Fibroblast of villous mesenchyme (primary cell): ENCODE data around the gene GNAT1. TPM values are rescaled to one million over a fixed set of nuclear protein-coding genes. Genes with fewer than 3 reads are reported as not detected.

ENCODE experiments used
- DNase-seq: peaks from one replicate; pipeline ENCODE4 v3.0.0-alpha.2; 2010; ENCODE audit warnings: low read depth
- H3K4me3 ChIP-seq: 2 replicates; pipeline ENCODE4 v1.5.1; 2011; ENCODE audit warnings: low read depth, mild to moderate bottlenecking, low read length
- total RNA-seq: library from RNA; depleted of rRNA; stranded (reverse); fragments of >200 nt; gene quantifications from 2 replicates; pipeline ENCODE4 v1.2.3, GENCODE V29; 2012
- TF ChIP-seq, protein P1 (sequence below): IDR thresholded peaks from 2 replicates; pipeline ENCODE4 v1.5.1; 2012; ENCODE audit warnings: low read depth, mild to moderate bottlenecking, low read length; ENCODE audit not compliant: insufficient read depth

The GNAT1 gene
- total RNA-seq, 1 donor: not detected

DNA sequence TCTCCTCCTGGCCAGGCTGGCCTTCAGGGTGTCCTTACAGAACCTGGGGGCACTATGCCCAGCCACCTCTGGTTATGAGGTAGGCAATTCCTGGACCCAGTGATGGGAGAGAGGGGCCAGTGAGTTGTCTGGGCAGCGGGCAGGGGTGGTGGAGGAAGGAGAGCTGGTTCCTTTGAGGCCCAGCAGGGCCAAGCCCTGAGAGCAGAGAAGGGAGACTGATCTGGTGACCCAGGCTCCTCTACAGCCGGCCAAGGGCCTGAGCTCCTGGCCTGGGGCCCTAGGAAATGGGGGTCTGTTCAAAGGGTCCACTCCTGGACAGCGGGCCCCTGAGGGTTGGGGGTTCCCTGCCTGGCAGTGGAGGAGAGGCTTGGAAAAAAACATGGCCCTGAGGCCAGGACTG, 21.6 kb downstream of the GNAT1 start:
- TF ChIP-seq, protein P1, sequence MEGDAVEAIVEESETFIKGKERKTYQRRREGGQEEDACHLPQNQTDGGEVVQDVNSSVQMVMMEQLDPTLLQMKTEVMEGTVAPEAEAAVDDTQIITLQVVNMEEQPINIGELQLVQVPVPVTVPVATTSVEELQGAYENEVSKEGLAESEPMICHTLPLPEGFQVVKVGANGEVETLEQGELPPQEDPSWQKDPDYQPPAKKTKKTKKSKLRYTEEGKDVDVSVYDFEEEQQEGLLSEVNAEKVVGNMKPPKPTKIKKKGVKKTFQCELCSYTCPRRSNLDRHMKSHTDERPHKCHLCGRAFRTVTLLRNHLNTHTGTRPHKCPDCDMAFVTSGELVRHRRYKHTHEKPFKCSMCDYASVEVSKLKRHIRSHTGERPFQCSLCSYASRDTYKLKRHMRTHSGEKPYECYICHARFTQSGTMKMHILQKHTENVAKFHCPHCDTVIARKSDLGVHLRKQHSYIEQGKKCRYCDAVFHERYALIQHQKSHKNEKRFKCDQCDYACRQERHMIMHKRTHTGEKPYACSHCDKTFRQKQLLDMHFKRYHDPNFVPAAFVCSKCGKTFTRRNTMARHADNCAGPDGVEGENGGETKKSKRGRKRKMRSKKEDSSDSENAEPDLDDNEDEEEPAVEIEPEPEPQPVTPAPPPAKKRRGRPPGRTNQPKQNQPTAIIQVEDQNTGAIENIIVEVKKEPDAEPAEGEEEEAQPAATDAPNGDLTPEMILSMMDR: no peak
- H3K4me3 ChIP-seq: no peak overlapping the region
- DNase-seq: no peak

DNA sequence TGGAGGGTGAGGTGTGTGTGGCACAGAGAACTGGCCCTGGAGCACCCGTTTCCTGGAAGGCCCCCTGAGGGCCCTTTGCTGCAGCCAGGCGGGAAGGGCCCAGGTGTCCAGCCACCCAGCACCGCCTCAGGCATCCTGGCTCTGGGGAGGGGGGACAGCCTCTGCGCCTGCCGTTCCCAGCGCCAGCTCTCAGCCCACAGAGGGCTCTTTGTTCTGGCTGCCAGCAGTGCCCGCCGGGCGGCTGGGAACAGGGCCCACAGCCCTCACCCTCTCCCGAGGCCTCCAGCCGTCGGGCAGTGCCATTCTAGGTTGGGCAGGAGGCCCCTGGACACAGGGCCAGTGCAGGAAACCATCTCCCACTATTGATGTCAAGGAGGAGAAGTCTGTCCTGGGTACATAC, 22.0 kb downstream of the GNAT1 start:
- DNase-seq: no peak
- TF ChIP-seq, protein P1: no peak

DNA sequence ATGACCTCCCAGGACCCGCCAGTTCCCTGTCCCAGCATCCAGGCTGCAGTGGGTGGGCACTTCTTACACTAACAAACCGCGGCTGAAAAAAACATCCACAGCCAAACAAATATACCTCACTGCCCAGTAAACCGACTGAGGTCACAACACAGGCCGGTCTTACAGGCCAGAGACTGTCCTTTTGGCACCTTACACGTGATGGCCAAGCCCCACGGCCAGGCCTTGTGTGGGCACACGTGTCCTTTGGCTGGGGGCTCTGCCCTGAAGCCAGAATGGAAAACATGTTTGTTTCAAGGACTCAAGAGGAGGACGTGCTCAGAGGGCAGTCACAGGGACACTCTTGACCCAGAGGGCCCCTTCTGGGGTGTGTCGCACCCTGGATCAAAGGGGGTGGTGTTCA, 23.4 kb downstream of the GNAT1 start:
- no peak for DNase-seq
- TF ChIP-seq, protein P1: no peak
- no peak overlapping the region for H3K4me3 ChIP-seq

More for the DNA sequence above, 22.0 kb downstream of the GNAT1 start:
- H3K4me3 ChIP-seq: no peak overlapping the region

DNA sequence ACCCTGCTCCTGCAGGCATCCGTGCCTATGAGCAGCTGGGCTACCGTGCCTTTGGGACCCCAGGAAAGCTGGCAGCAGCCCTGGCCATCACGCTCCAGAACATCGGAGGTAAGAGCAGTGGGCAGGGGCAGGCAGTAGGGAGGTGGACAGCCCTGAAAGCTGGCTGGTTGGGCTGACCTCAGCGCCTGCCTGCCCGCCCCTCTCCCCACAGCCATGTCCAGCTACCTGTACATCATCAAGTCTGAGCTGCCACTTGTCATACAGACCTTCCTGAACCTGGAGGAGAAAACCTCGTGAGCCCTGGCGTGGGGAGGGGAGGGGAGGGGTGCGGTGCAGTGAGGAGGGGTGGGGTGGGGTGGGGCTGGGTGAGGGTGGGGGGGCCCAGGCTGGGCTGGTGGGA, 24.1 kb downstream of the GNAT1 start:
- TF ChIP-seq, protein P1: no peak
- H3K4me3 ChIP-seq: no peak overlapping the region
- no peak for DNase-seq

DNA sequence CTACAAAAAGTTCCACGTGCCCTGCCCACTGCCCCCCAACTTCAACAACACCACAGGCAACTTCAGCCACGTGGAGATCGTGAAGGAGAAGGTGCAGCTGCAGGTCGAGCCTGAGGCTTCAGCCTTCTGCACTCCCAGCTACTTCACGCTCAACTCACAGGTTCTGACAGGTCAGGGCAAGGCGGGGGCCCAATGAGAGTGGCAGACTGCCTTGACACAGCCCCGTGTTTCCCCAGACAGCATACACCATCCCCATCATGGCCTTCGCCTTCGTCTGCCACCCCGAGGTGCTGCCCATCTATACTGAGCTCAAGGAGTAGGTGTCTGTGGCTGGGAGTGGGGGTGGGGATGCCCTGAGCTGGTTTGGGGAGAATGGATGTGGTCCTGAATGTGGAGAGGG, 26.3 kb downstream of the GNAT1 start:
- DNase-seq: no peak
- H3K4me3 ChIP-seq: no peak overlapping the region
- TF ChIP-seq, protein P1: no peak

DNA sequence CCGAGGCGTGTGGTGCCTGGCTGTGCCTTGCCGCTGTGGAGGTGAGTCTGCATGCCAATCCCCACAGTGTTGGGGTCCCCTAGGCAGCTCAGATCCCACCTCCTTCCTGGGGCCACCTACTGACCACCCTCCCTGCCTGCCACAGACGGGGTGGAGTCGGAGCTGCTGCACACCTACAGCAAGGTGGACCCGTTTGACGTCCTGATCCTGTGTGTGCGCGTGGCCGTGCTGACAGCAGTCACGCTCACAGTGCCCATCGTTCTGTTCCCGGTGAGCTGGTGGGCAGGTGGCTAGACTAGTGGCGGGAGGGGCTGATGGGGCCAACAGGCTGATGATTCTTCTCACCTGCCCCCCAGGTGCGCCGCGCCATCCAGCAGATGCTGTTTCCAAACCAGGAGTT, 27.0 kb downstream of the GNAT1 start:
- no peak for DNase-seq
- H3K4me3 ChIP-seq: no peak overlapping the region
- TF ChIP-seq, protein P1: no peak

DNA sequence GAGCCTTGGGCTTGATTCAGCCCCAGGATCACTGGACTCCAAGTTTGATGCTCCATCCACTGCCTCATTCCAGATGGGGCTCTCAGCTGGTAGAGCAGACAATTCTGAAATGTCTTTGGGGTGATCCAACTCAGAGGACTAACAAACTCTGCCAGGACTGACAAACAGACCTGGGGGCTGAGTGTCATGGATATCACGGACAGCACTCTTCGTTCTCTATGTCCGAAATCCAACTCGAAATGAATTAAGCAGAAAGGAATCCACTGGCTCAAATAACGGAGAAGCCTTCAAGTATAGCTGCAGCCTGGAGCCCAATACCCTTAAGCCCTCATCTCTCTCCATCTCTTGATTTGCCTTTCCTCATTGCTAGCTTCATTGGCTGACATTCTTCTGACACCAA, 27.9 kb downstream of the GNAT1 start:
- DNase-seq: no peak
- H3K4me3 ChIP-seq: no peak overlapping the region
- TF ChIP-seq, protein P1: no peak
